ENCODE results near the gene GINS3.

GRCh38 chr16:58360041-58360634 lies 32.1 kb upstream of the GINS3 start:
- no peak for TF ChIP-seq EZH2 (IDR thresholded peaks at IDR 0.05; ENCODE audit: low read length, unreplicated experiment)
- TF ChIP-seq, protein P1, sequence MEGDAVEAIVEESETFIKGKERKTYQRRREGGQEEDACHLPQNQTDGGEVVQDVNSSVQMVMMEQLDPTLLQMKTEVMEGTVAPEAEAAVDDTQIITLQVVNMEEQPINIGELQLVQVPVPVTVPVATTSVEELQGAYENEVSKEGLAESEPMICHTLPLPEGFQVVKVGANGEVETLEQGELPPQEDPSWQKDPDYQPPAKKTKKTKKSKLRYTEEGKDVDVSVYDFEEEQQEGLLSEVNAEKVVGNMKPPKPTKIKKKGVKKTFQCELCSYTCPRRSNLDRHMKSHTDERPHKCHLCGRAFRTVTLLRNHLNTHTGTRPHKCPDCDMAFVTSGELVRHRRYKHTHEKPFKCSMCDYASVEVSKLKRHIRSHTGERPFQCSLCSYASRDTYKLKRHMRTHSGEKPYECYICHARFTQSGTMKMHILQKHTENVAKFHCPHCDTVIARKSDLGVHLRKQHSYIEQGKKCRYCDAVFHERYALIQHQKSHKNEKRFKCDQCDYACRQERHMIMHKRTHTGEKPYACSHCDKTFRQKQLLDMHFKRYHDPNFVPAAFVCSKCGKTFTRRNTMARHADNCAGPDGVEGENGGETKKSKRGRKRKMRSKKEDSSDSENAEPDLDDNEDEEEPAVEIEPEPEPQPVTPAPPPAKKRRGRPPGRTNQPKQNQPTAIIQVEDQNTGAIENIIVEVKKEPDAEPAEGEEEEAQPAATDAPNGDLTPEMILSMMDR (conservative IDR thresholded peaks at IDR 0.05; ENCODE audit: low read depth, low read length): no peak
- no peak for TF ChIP-seq EZH2phosphoT487 (IDR thresholded peaks at IDR 0.05; ENCODE audit: borderline replicate concordance, low read length)
